ENCODE measurements around the gene GOSR2. TPM values are rescaled to one million over a fixed set of nuclear protein-coding genes. Genes with fewer than 3 reads are reported as not detected.

GOSR2 gene
- total and polyA plus RNA-seq, 2 of the 13 experiments (the other 11 are each of a cell fraction or from before 2014, with no cell fraction given): 61.5 to 63.9 TPM

GRCh38 chr17:46964315-46965265, 41.6 kb downstream of the GOSR2 start (continued):
- no peak for TF ChIP-seq ZNF646 (CRISPR knock-in tag; IDR thresholded peaks at IDR 0.05)
- TF ChIP-seq ZBTB46 (CRISPR knock-in tag; IDR thresholded peaks at IDR 0.05; ENCODE audit: borderline replicate concordance): no peak
- no peak for TF ChIP-seq ZNF530 (CRISPR knock-in tag; IDR thresholded peaks at IDR 0.05; ENCODE audit: low read depth)
- peak; percentile 61; the same call in 1 of the 2 replicates for TF ChIP-seq ZNF563 (CRISPR knock-in tag; IDR thresholded peaks at IDR 0.05)
- no peak for TF ChIP-seq HNF1B (CRISPR knock-in tag; IDR thresholded peaks at IDR 0.05)
- TF ChIP-seq IKZF5 (CRISPR knock-in tag; IDR thresholded peaks at IDR 0.05): 0 out of 2 replicates have a peak, but pooled peaks have one; percentile 46
- TF ChIP-seq THAP9 (CRISPR knock-in tag; IDR thresholded peaks at IDR 0.05; ENCODE audit: borderline replicate concordance): no peak
- TF ChIP-seq STAT5B (CRISPR knock-in tag; IDR thresholded peaks at IDR 0.05): no peak; the same call in 1 of the 2 replicates
- no peak for TF ChIP-seq ZNF572 (CRISPR knock-in tag; IDR thresholded peaks at IDR 0.05)
- TF ChIP-seq HBP1 (CRISPR knock-in tag; IDR thresholded peaks at IDR 0.05; ENCODE audit: low read depth): peak; percentile 53; the same call in 1 of the 2 replicates

Measured in HepG2 (cell line).